Natural killer cell treated with Interleukin-12 subunit alpha and Interleukin-12 subunit beta and Interleukin-15 and Interleukin-18, amount 100 ng/mL, for 72 hours (primary cell): ENCODE measurements around the gene UBE2S. TPM values are rescaled to one million over a fixed set of nuclear protein-coding genes. Genes with fewer than 3 reads are reported as not detected.

ENCODE experiments used
- ATAC-seq, 2 donors: fragments of 150-1000 bp; cut with Tn5 transposase in 1 of 2; sonication (Bioruptor Pico), chemical (Tn5 transposase) in 1 of 2; 2 replicates each; pipeline ENCODE4 v1.10.0; 2021
- DNase-seq: peaks from one replicate; pipeline ENCODE4 v3.0.0; 2022; ENCODE audit warnings: low spot score
- H3K27ac Mint-ChIP-seq, 2 donors: 1 replicate in 1 of 2; 2 replicates in 1 of 2; pipeline ENCODE4 v1.8.0; 2022; ENCODE audit warnings: mixed read lengths in 2 of 2, mild to moderate bottlenecking in 1 of 2, moderate library complexity in 1 of 2
- H3K27me3 Mint-ChIP-seq, 2 donors: 1 replicate in 1 of 2; 2 replicates in 1 of 2; pipeline ENCODE4 v1.8.0; 2022; ENCODE audit warnings: mixed read lengths in 2 of 2
- H3K36me3 Mint-ChIP-seq: one replicate; pipeline ENCODE4 v1.8.0; 2022; ENCODE audit warnings: mixed read lengths
- H3K4me1 Mint-ChIP-seq, 2 donors: 1 replicate in 1 of 2; 2 replicates in 1 of 2; pipeline ENCODE4 v1.8.0; 2022; ENCODE audit warnings: low read depth in 2 of 2, mixed read lengths in 2 of 2, mild to moderate bottlenecking in 1 of 2
- H3K4me3 Mint-ChIP-seq: one replicate; pipeline ENCODE4 v1.8.0; 2022; ENCODE audit warnings: mixed read lengths
- H3K9me3 Mint-ChIP-seq: 2 replicates; pipeline ENCODE4 v1.8.0; 2022; ENCODE audit warnings: mixed read lengths
- total RNA-seq, 2 donors: library from RNA; stranded (reverse); gene quantifications; one replicate each; pipeline ENCODE4 v1.2.3, GENCODE V29; 2022

UBE2S gene
- total RNA-seq, 2 donors from 2014 or later: 247 to 423 TPM

- Mint-ChIP-seq H3K27ac (no peak overlapping the region), H3K27me3 (peaks cover 8% of the 10 kb centered on the region in 2 donors), H3K36me3 (no peaks in the 10 kb centered on the region), H3K9me3 (no peaks in the 10 kb centered on the region), H3K4me3 (no peak overlapping the region), H3K4me1 (peaks cover 11 to 16% of the 10 kb centered on the region in 2 donors)
- no peak for DNase-seq
- ATAC-seq: no peak
These were observed 30.0 kb downstream of the UBE2S start for GRCh38 chr19:55377356-55378131.

- no peaks in the 10 kb centered on the region for H3K9me3 Mint-ChIP-seq
- H3K36me3 Mint-ChIP-seq: no peaks in the 10 kb centered on the region
- ATAC-seq (no peak), DNase-seq (no peak)
- H3K27ac Mint-ChIP-seq: no peak within 1 kb of the TSS
- H3K27me3 Mint-ChIP-seq: peaks cover 13 to 17% of the 10 kb centered on the region in 2 donors
- H3K4me3 Mint-ChIP-seq: no peak within 1 kb of the TSS
- H3K4me1 Mint-ChIP-seq: peaks cover 0 to 5% of the 10 kb centered on the region in 2 donors
These were observed 31.2 kb downstream of the UBE2S start, which contains the start of gene TMEM190 for GRCh38 chr19:55376241-55376933. TMEM190 (plus strand) TSS chr19:55376826; CDS start chr19:55376854, 28 bp downstream.

GRCh38 chr19:55373993-55374757 is 33.4 kb downstream of the UBE2S start:
- ATAC-seq (no peak), DNase-seq (no peak)
- peaks cover 25 to 35% of the 10 kb centered on the region in 2 donors for H3K27me3 Mint-ChIP-seq
- no peaks in the 10 kb centered on the region for H3K36me3 Mint-ChIP-seq
- no peak overlapping the region for H3K27ac Mint-ChIP-seq
- peaks cover 0 to 8% of the 10 kb centered on the region in 2 donors for H3K4me1 Mint-ChIP-seq
- H3K4me3 Mint-ChIP-seq: no peak overlapping the region
- H3K9me3 Mint-ChIP-seq: no peaks in the 10 kb centered on the region

- Mint-ChIP-seq H3K36me3 (no peaks in the 10 kb centered on the region), H3K4me1 (peaks cover 0 to 8% of the 10 kb centered on the region in 2 donors), H3K4me3 (no peak overlapping the region), H3K27ac (no peak overlapping the region), H3K9me3 (no peaks in the 10 kb centered on the region), H3K27me3 (peaks cover 25 to 35% of the 10 kb centered on the region in 2 donors)
- ATAC-seq (no peak), DNase-seq (no peak)
These were observed 34.1 kb downstream of the UBE2S start for GRCh38 chr19:55373306-55373992.

GRCh38 chr19:55372316-55373081 is 35.1 kb downstream of the UBE2S start:
- ATAC-seq (peak in 1 of 2 donors; percentile 6), DNase-seq (no peak)
- Mint-ChIP-seq H3K36me3 (no peaks in the 10 kb centered on the region), H3K27me3 (peaks cover 28 to 35% of the 10 kb centered on the region in 2 donors), H3K27ac (no peak overlapping the region), H3K9me3 (no peaks in the 10 kb centered on the region), H3K4me3 (no peak overlapping the region), H3K4me1 (peaks cover 0 to 8% of the 10 kb centered on the region in 2 donors)

- H3K36me3 Mint-ChIP-seq: no peaks in the 10 kb centered on the region
- H3K9me3 Mint-ChIP-seq: no peaks in the 10 kb centered on the region
- ATAC-seq: no peak
- no peak within 1 kb of the TSS for H3K27ac Mint-ChIP-seq
- DNase-seq: no peak
- H3K4me3 Mint-ChIP-seq: peak within 1 kb of the TSS; percentile 83
- peaks cover 25 to 35% of the 10 kb centered on the region in 2 donors for H3K27me3 Mint-ChIP-seq
- H3K4me1 Mint-ChIP-seq: peaks cover 0 to 8% of the 10 kb centered on the region in 2 donors
These were observed 37.1 kb downstream of the UBE2S start, which contains the start of gene IL11 for GRCh38 chr19:55370305-55370988. IL11 (minus strand) TSS chr19:55370463; CDS start chr19:55370310, 153 bp downstream.

GRCh38 chr19:55369653-55370304 is 37.8 kb downstream of the UBE2S start:
- DNase-seq: no peak
- no peaks in the 10 kb centered on the region for H3K9me3 Mint-ChIP-seq
- H3K4me3 Mint-ChIP-seq: peak overlapping the region; percentile 83
- no peaks in the 10 kb centered on the region for H3K36me3 Mint-ChIP-seq
- ATAC-seq: peak; percentile 54 to 73
- H3K27me3 Mint-ChIP-seq: peaks cover 25 to 35% of the 10 kb centered on the region in 2 donors
- H3K4me1 Mint-ChIP-seq: peaks cover 0 to 8% of the 10 kb centered on the region in 2 donors
- H3K27ac Mint-ChIP-seq: no peak overlapping the region

- peak; percentile 43 to 61 for ATAC-seq
- Mint-ChIP-seq H3K9me3 (no peaks in the 10 kb centered on the region), H3K4me1 (peaks cover 0 to 8% of the 10 kb centered on the region in 2 donors), H3K4me3 (no peak overlapping the region), H3K27ac (no peak overlapping the region), H3K27me3 (peaks cover 24 to 32% of the 10 kb centered on the region in 2 donors), H3K36me3 (no peaks in the 10 kb centered on the region)
- DNase-seq: no peak
These were observed 38.7 kb downstream of the UBE2S start for GRCh38 chr19:55368701-55369563.

- H3K27me3 Mint-ChIP-seq: peaks cover 20 to 27% of the 10 kb centered on the region in 2 donors
- ATAC-seq (no peak), DNase-seq (no peak)
- H3K27ac Mint-ChIP-seq: no peak overlapping the region
- no peaks in the 10 kb centered on the region for H3K36me3 Mint-ChIP-seq
- H3K9me3 Mint-ChIP-seq: no peaks in the 10 kb centered on the region
- no peak overlapping the region for H3K4me3 Mint-ChIP-seq
- H3K4me1 Mint-ChIP-seq: peaks cover 0 to 4% of the 10 kb centered on the region in 2 donors
These were observed 39.5 kb downstream of the UBE2S start for GRCh38 chr19:55368106-55368505.

- peaks cover 0 to 4% of the 10 kb centered on the region in 2 donors for H3K4me1 Mint-ChIP-seq
- DNase-seq (no peak), ATAC-seq (no peak)
- H3K36me3 Mint-ChIP-seq: no peaks in the 10 kb centered on the region
- H3K9me3 Mint-ChIP-seq: no peaks in the 10 kb centered on the region
- no peak overlapping the region for H3K27ac Mint-ChIP-seq
- no peak overlapping the region for H3K4me3 Mint-ChIP-seq
- H3K27me3 Mint-ChIP-seq: peaks cover 15 to 20% of the 10 kb centered on the region in 2 donors
These were observed 40.8 kb downstream of the UBE2S start for GRCh38 chr19:55366790-55367189.

- no peaks in the 10 kb centered on the region for H3K9me3 Mint-ChIP-seq
- no peak overlapping the region for H3K27ac Mint-ChIP-seq
- H3K4me1 Mint-ChIP-seq: peaks cover 0 to 4% of the 10 kb centered on the region in 2 donors
- no peak for DNase-seq
- H3K36me3 Mint-ChIP-seq: no peaks in the 10 kb centered on the region
- no peak overlapping the region for H3K4me3 Mint-ChIP-seq
- peaks cover 13 to 14% of the 10 kb centered on the region in 2 donors for H3K27me3 Mint-ChIP-seq
- no peak for ATAC-seq
These were observed 41.6 kb downstream of the UBE2S start for GRCh38 chr19:55365964-55366363.
